ENCODE measurements around the gene TENT5A.

The TENT5A gene

GRCh38 chr6:81720427-81720826 is 32.1 kb downstream of the TENT5A start:
- DNase-seq (ENCODE audit: insufficient read length, low spot score) (no peak), FAIRE-seq (no peak)

- DNase-seq (ENCODE audit: insufficient read length, low spot score), result no peak
- no peak for FAIRE-seq
These were observed 34.4 kb downstream of the TENT5A start for GRCh38 chr6:81718126-81718525.

GRCh38 chr6:81714684-81715083 is 37.8 kb downstream of the TENT5A start:
- FAIRE-seq (no peak), DNase-seq (ENCODE audit: insufficient read length, low spot score) (no peak)

- DNase-seq (ENCODE audit: insufficient read length, low spot score) (no peak), FAIRE-seq (no peak)
These were observed 39.3 kb downstream of the TENT5A start for GRCh38 chr6:81713205-81713604.

GRCh38 chr6:81708113-81708699 is 44.3 kb downstream of the TENT5A start:
- no peak for FAIRE-seq

GRCh38 chr6:81704700-81705099 is 47.8 kb downstream of the TENT5A start:
- no peak for FAIRE-seq
- DNase-seq (ENCODE audit: insufficient read length, low spot score), result no peak

More at GRCh38 chr6:81708113-81708699, 44.3 kb downstream of the TENT5A start:
- no peak for DNase-seq (ENCODE audit: insufficient read length, low spot score)

- DNase-seq (ENCODE audit: insufficient read length, low spot score), result no peak
- no peak for FAIRE-seq
These were observed 52.1 kb downstream of the TENT5A start for GRCh38 chr6:81700414-81700813.

- DNase-seq (ENCODE audit: insufficient read length, low spot score) (no peak), FAIRE-seq (no peak)
These were observed 54.9 kb downstream of the TENT5A start for GRCh38 chr6:81697559-81697958.

- FAIRE-seq (no peak), DNase-seq (ENCODE audit: insufficient read length, low spot score) (no peak)
These were observed 56.0 kb downstream of the TENT5A start for GRCh38 chr6:81696524-81696923.

Data from GM19239 (cell line).